Panc1 (cell line): ENCODE results near the gene EIF2S2. TPM values are rescaled to one million over a fixed set of nuclear protein-coding genes. Genes with fewer than 3 reads are reported as not detected.

Source experiments
- ATAC-seq: fragments of 200-7000 bp; cut with Tn5 transposase; 2 replicates; pipeline ENCODE4 v1.9.1; 2020; ENCODE audit warnings: mild to moderate bottlenecking, moderate library complexity
- BruUV-seq: library from RNA; stranded (reverse); fragments of 400-500 nt; replicated peaks from 2 replicates; lab custom pipeline; 2021; lab: Mats Ljungman, UMichigan
- CTCF ChIA-PET: fragments of 300-600 bp; sonication (Branson Sonifier 250); formaldehyde crosslinking; loops from one replicate; lab custom pipeline; 2022; ENCODE audit warnings: antibody characterized with exemption; lab: Charles Lee
- POLR2A ChIA-PET: fragments of 300-600 bp; sonication (Branson Sonifier 250); formaldehyde crosslinking; loops from one replicate; lab custom pipeline; 2022; ENCODE audit warnings: antibody characterized with exemption; lab: Charles Lee
- DNase-seq: peaks from one replicate; pipeline ENCODE4 v3.0.0-alpha.2; 2010; ENCODE audit warnings: low read depth, low spot score
- H3K27ac ChIP-seq: 2 replicates; pipeline ENCODE4 v1.5.1; 2011; ENCODE audit warnings: mild to moderate bottlenecking, low read length, inconsistent platforms
- H3K27me3 ChIP-seq: fragments of 200-500 bp; sonication (Bioruptor generic); 2 replicates; pipeline ENCODE4 v1.6.0; 2014; ENCODE audit warnings: low read length, inconsistent platforms; ENCODE audit not compliant: control insufficient read depth, insufficient read depth
- H3K36me3 ChIP-seq: fragments of 200-500 bp; sonication (Bioruptor generic); 2 replicates; pipeline ENCODE4 v1.5.1; 2014; ENCODE audit warnings: inconsistent platforms, mild to moderate bottlenecking, low read length, moderate library complexity; ENCODE audit not compliant: control insufficient read depth, insufficient read depth
- H3K4me1 ChIP-seq: 2 replicates; pipeline ENCODE4 v1.5.1; 2011; ENCODE audit warnings: inconsistent platforms, mild to moderate bottlenecking, low read length, moderate library complexity; ENCODE audit not compliant: control insufficient read depth, insufficient read depth
- H3K4me3 ChIP-seq, 2 experiments: 2 replicates each; pipeline ENCODE4 v1.5.1; 2011 to 2012; ENCODE audit warnings: low read depth in 2 of 2, low read length in 2 of 2, mild to moderate bottlenecking in 2 of 2, inconsistent platforms in 1 of 2, moderate library complexity in 1 of 2
- H3K9me3 ChIP-seq: fragments of 200-500 bp; sonication (Bioruptor generic); 2 replicates; pipeline ENCODE4 v1.5.1; 2014; ENCODE audit warnings: low read depth, mild to moderate bottlenecking, inconsistent platforms, low read length, moderate library complexity; ENCODE audit not compliant: control insufficient read depth, insufficient read depth
- POLR2AphosphoS5 ChIP-seq: IDR thresholded peaks from 2 replicates; pipeline ENCODE4 v1.6.1; 2012; ENCODE audit warnings: mild to moderate bottlenecking, low read depth, low read length, moderate library complexity
- REST ChIP-seq, 2 experiments: IDR thresholded peaks; 2 replicates each; pipeline ENCODE4 v1.6.1; 2011 to 2012; ENCODE audit warnings: low read depth in 2 of 2, control low read depth in 1 of 2, low read length in 1 of 2, mild to moderate bottlenecking in 1 of 2, moderate library complexity in 1 of 2; ENCODE audit not compliant: insufficient read depth in 1 of 2
- SIN3A ChIP-seq: IDR thresholded peaks from 2 replicates; pipeline ENCODE4 v1.6.1; 2012; ENCODE audit warnings: low read depth, mild to moderate bottlenecking, low read length, moderate library complexity, borderline replicate concordance; ENCODE audit not compliant: insufficient read depth
- TCF7L2 ChIP-seq: IDR thresholded peaks from 2 replicates; pipeline ENCODE4 v1.6.1; 2011; ENCODE audit warnings: mild to moderate bottlenecking, low read depth, low read length, inconsistent platforms
- in situ Hi-C: cut with HindIII; loops from 2 replicates; pipeline ENCODE4 v1.10.0; 2016; ENCODE audit warnings: low sequenced_read_pairs, low pct_unique_long_range_greater_than_20kb
- intact Hi-C: fragments of 100-400 bp; cut with micrococcal nuclease; formaldehyde crosslinking; loops from one replicate; pipeline ENCODE4 v1.10.0; 2022; ENCODE audit not compliant: unreplicated experiment
- total RNA-seq: library from RNA; stranded (reverse); gene quantifications from one replicate; pipeline ENCODE4 v1.2.1, GENCODE V29; 2021; ENCODE audit not compliant: unreplicated experiment
- TF ChIP-seq, protein P1 (sequence below): fragments of 450-650 bp; IDR thresholded peaks from 2 replicates; pipeline ENCODE4 v1.5.1; 2017; ENCODE audit warnings: mild to moderate bottlenecking

EIF2S2 gene
- total RNA-seq, 1 experiment from 2014 or later = 82.0 TPM

GRCh38 chr20:34042262-34042661, 69.8 kb downstream of the EIF2S2 start:
- TF ChIP-seq REST (IDR thresholded peaks at IDR 0.05; ENCODE audit: insufficient read depth in 1 of 2, low read depth in 2 of 2, low read length in 1 of 2) (no peak), SIN3A (no peak), POLR2AphosphoS5 (no peak), TCF7L2 (no peak)
- TF ChIP-seq, protein P1, sequence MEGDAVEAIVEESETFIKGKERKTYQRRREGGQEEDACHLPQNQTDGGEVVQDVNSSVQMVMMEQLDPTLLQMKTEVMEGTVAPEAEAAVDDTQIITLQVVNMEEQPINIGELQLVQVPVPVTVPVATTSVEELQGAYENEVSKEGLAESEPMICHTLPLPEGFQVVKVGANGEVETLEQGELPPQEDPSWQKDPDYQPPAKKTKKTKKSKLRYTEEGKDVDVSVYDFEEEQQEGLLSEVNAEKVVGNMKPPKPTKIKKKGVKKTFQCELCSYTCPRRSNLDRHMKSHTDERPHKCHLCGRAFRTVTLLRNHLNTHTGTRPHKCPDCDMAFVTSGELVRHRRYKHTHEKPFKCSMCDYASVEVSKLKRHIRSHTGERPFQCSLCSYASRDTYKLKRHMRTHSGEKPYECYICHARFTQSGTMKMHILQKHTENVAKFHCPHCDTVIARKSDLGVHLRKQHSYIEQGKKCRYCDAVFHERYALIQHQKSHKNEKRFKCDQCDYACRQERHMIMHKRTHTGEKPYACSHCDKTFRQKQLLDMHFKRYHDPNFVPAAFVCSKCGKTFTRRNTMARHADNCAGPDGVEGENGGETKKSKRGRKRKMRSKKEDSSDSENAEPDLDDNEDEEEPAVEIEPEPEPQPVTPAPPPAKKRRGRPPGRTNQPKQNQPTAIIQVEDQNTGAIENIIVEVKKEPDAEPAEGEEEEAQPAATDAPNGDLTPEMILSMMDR = no peak
- CTCF ChIA-PET = interaction anchor here (0.6 kb wide), 1 partner anchor 143 kb away, joined by 4 read pairs; no protein-coding TSS in a partner anchor
- intact Hi-C loops = no loop called here
- Histone ChIP-seq H3K9me3 (no peaks in the 10 kb centered on the region), H3K4me3 (no peak overlapping the region), H3K4me1 (no peaks in the 10 kb centered on the region), H3K36me3 (no peaks in the 10 kb centered on the region), H3K27ac (no peak overlapping the region), H3K27me3 (no peaks in the 10 kb centered on the region)
- POLR2A ChIA-PET = interaction anchor here (0.5 kb wide), 1 partner anchor 16 kb away, joined by 4 read pairs; no protein-coding TSS in a partner anchor
- no peak for DNase-seq
- BruUV-seq = no TSS peak
- no peak for ATAC-seq
- in situ Hi-C loops = no loop called here

DNA sequence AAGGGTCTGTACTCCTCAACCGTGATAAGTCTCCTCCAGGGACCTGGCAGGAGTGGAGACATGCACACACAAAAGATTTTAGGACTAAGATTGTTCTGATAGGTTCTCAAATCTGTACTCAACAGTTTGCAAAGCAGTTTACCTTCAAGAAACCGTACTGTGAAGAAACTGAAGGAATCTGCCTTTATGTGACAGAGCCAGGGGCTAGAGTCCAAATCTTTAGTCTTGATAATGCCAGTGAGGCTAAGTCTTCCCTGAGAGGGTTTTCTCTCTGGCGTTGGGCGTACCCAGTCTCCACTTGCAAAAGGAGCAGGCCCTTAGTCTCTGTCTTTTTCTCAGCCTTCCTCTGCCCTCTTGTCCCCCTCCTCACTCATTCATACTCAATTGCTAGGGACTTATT, 70.8 kb downstream of the EIF2S2 start:
- ChIA-PET CTCF (no interaction called here), POLR2A (no interaction called here)
- no peak overlapping the region for H3K27ac ChIP-seq
- DNase-seq (no peak), ATAC-seq (no peak)
- H3K36me3 ChIP-seq = no peaks in the 10 kb centered on the region
- H3K4me1 ChIP-seq = no peaks in the 10 kb centered on the region
- no TSS peak for BruUV-seq
- no peak overlapping the region for H3K4me3 ChIP-seq
- H3K27me3 ChIP-seq = no peaks in the 10 kb centered on the region
- no peaks in the 10 kb centered on the region for H3K9me3 ChIP-seq
- in situ Hi-C loops = no loop called here
- intact Hi-C loops = no loop called here
- TF ChIP-seq SIN3A = no peak
- no peak for TF ChIP-seq TCF7L2
- TF ChIP-seq REST (IDR thresholded peaks at IDR 0.05; ENCODE audit: insufficient read depth in 1 of 2, low read depth in 2 of 2, low read length in 1 of 2) = no peak
- TF ChIP-seq, protein P1 = no peak
